ENCODE measurements around the gene UBE2F.

- no peak for TF ChIP-seq CTCF (conservative IDR thresholded peaks at IDR 0.05; ENCODE audit: low read depth, low read length)
- TF ChIP-seq POLR2A (IDR thresholded peaks at IDR 0.05; ENCODE audit: low read depth, low read length), result no peak
- no peak for TF ChIP-seq MXI1 (IDR thresholded peaks at IDR 0.05; ENCODE audit: borderline replicate concordance, low read depth, low read length)
- TF ChIP-seq SMC3 (IDR thresholded peaks at IDR 0.05; ENCODE audit: low read depth, low read length), result no peak
- no peak for TF ChIP-seq FOS (IDR thresholded peaks at IDR 0.05; ENCODE audit: low read depth, low read length)
- no peak for TF ChIP-seq USF2 (IDR thresholded peaks at IDR 0.05; ENCODE audit: low read depth, low read length)
- TF ChIP-seq RFX5 (IDR thresholded peaks at IDR 0.05; ENCODE audit: low read depth, low read length), result no peak
- TF ChIP-seq MAZ (IDR thresholded peaks at IDR 0.05; ENCODE audit: borderline replicate concordance, low read depth, low read length), result no peak
- TF ChIP-seq RCOR1 (IDR thresholded peaks at IDR 0.05; ENCODE audit: insufficient replicate concordance, low read length), result no peak
- no peak for TF ChIP-seq CEBPB (IDR thresholded peaks at IDR 0.05; ENCODE audit: low read depth, low read length)
- no peak for TF ChIP-seq MAFK (IDR thresholded peaks at IDR 0.05; ENCODE audit: low read depth, low read length)
Measured at GRCh38 chr2:238003234-238004031, 36.6 kb downstream of the UBE2F start.
